ENCODE results near the gene ANG.

DNA sequence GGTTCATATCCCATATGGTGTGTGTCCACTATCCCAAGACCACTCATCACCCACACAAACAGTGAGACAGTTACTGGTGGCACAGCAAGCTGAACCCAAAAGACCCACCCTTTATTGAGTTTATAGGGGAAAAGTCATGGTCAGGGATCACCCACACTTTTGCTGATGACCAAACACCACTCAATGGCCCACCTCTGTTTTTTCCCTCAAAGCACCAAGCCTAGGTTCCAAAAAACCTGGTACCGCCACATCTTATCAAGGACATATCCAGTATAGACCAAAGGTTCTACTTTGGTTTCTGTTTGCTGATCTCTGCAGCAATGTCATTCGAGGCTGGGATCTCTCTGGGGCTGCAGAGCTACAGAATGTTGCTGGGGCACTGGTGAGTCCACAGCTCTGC, 27.4 kb upstream of the ANG start:
- TF ChIP-seq, protein P1, sequence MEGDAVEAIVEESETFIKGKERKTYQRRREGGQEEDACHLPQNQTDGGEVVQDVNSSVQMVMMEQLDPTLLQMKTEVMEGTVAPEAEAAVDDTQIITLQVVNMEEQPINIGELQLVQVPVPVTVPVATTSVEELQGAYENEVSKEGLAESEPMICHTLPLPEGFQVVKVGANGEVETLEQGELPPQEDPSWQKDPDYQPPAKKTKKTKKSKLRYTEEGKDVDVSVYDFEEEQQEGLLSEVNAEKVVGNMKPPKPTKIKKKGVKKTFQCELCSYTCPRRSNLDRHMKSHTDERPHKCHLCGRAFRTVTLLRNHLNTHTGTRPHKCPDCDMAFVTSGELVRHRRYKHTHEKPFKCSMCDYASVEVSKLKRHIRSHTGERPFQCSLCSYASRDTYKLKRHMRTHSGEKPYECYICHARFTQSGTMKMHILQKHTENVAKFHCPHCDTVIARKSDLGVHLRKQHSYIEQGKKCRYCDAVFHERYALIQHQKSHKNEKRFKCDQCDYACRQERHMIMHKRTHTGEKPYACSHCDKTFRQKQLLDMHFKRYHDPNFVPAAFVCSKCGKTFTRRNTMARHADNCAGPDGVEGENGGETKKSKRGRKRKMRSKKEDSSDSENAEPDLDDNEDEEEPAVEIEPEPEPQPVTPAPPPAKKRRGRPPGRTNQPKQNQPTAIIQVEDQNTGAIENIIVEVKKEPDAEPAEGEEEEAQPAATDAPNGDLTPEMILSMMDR (IDR thresholded peaks at IDR 0.05), result no peak
- no peak for TF ChIP-seq POLR2A (IDR thresholded peaks at IDR 0.05)

Measured in adrenal gland (tissue), 5 donors.